ENCODE results near the gene GATA2.

GATA2 gene

DNA sequence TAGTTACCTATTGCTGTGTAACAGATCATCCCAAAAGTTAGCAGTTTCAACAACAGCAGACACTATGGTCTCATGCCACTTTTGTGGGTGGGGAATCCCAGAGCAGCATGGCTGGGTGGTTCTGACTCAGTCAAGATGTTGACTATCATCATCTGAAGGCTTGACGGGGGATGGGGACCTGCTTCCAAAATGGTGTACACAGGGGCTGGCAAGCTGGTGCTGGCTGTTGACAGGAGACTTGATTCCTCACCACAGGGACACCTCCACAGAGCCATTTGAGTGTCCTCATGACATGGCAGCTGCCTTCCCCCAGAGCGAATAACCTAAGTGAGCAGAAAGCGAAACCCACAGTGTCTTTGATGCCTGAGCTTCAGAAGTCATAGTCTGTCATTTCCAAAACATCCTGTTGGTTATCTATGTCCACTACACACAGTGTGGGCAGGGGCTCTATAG is 45.4 kb downstream of the GATA2 start:
- in situ Hi-C loops (cut with MboI; ENCODE audit: low pct_unique_long_range_greater_than_20kb, low sequenced_read_pairs): no loop called here

DNA sequence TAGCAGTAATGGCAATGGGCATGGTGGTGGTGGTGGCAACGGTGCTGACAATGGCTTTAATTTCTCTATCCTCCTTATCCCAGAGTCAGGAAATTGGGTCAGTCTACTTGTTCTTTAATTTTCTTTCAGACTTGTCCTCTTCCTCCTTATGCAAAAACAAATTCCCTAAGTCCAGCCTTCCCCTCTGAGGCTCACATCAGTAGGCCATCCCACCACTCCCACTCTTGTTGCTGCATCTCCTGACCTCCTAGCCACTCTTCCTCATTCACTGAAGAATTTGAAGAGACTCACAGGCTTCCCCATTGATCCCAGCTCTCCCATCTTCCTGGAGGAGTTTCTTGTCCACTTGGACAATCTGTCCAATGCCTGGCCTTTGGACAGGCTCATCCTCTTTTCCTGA is 46.2 kb downstream of the GATA2 start:
- in situ Hi-C loops (cut with MboI; ENCODE audit: low pct_unique_long_range_greater_than_20kb, low sequenced_read_pairs): no loop called here
- DNase-seq: no peak

More for the DNA sequence above, 45.4 kb downstream of the GATA2 start:
- no peak for DNase-seq

- no peak for DNase-seq
- in situ Hi-C loops (cut with MboI; ENCODE audit: low pct_unique_long_range_greater_than_20kb, low sequenced_read_pairs): no loop called here
Observed at GRCh38 chr3:128445357-128445756, 47.6 kb downstream of the GATA2 start.

DNA sequence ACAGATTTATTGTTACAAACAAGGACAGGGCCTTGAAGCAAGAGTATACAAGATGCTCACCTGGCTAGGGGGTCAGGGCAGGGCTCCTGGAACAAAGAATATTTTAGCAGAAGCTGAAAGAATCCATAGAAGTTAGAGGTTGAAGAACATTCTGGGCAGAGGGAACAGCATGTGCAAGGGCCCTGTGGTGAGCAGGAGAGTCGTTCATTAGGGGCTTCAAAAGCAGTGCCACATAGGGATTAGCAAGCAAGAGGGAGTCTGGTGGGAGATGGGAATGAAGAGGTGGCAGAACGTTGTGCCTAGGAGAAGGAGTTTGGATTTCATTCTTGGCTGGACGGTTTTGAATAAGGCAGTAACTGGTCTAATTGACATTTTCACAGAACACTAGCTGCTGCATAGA is 49.2 kb downstream of the GATA2 start:
- DNase-seq: no peak
- in situ Hi-C loops (cut with MboI; ENCODE audit: low pct_unique_long_range_greater_than_20kb, low sequenced_read_pairs): no loop called here

DNA sequence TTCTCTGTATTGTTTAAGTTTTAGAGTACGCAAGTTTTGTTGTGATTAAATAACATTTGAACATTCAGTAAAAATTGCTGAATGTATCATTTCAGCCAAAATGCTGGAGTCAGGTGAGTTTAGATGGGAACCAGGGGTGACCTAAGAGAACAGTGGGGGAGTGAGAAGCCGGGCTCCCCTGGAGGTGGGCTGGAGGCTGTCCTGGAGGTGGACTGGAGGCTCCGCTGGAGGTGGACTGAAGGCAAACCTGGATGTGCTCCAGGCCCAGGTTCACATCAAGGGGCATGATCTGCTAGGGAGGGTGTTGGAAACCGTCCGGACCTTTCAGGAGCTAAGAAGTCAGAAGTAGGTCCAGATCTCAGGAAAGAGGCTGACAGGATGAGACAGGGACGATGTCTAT is 50.1 kb downstream of the GATA2 start:
- in situ Hi-C loops (cut with MboI; ENCODE audit: low pct_unique_long_range_greater_than_20kb, low sequenced_read_pairs): no loop called here
- no peak for DNase-seq

- in situ Hi-C loops (cut with MboI; ENCODE audit: low pct_unique_long_range_greater_than_20kb, low sequenced_read_pairs): no loop called here
- DNase-seq: no peak
Observed at GRCh38 chr3:128442070-128442469, 50.9 kb downstream of the GATA2 start.

DNA sequence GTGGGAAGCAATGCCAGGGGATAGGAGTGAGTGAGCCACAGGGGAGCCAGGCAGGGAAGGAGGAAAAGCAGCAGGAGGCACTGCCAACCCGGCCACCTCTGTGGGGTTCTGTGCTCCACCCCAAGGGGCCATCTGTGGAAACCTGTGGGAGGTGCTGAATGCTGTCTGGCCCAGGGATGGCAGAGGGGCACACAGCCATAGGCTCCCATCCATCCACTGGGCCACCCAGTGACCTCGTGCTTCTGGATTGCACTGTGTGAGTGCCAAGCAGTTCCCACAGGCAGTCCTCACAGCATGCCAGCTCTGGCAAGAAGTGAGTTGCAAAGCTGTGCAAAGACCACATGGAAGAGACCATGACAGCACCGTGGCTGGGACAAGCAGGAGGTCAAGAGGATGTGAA is 53.8 kb downstream of the GATA2 start:
- in situ Hi-C loops (cut with MboI; ENCODE audit: low pct_unique_long_range_greater_than_20kb, low sequenced_read_pairs): loop anchor here (10.0 kb wide), 2 partner anchors 46 to 136 kb away; no protein-coding TSS in a partner anchor
- DNase-seq: no peak

DNA sequence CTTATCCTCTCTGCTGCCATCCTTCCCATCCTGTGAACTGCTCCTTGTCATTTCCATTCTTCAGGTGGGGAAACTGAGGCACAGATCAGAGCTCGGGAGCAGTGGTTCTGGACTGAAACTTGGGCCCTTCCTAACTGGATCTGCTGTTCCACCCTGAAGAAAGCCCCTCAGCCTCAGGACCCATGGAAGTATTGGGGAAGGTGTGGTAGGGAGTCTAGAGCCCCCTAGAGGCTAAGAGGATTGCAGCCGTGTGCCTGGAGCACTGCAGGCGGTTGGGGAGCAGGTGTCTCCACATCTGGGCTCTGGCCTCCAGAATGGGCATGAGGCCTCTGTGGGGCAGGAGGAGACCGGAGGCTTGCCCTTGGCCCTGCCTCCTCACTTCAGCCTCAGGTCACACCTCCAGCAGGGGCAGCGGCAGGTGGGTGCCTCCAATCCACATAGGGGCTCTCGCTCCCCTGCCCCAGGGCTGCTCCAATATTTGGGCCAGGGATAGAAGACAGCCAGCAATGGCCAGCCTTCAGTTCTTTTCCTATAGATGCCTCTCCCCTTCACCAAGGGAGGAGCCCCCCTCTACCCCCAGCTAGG is 54.4 kb downstream of the GATA2 start:
- in situ Hi-C loops (cut with MboI; ENCODE audit: low pct_unique_long_range_greater_than_20kb, low sequenced_read_pairs): loop anchor here (10.0 kb wide), 2 partner anchors 46 to 136 kb away; no protein-coding TSS in a partner anchor
- DNase-seq: peak; percentile 43

DNA sequence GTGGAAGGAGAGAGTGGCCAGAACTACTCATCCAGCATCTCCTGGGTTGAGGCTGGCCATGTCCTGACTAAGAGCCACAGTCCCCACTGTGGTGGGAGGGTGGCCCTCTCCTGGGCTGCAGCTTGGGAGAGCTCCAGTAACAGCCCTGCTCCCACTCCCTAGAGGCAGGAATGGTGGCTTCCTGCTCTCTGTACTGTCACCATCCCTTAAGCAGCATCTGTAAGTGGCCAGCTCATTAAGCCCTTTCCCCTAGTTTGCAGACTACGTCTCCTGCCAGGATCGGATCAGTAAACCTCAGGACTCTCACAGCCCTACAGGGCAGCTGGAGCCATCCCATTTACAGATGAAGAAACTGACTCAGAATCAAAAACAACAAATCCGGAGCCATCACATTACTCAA is 56.8 kb downstream of the GATA2 start:
- in situ Hi-C loops (cut with MboI; ENCODE audit: low pct_unique_long_range_greater_than_20kb, low sequenced_read_pairs): loop anchor here (10.0 kb wide), 2 partner anchors 49 to 139 kb away; no protein-coding TSS in a partner anchor
- DNase-seq: no peak

DNA sequence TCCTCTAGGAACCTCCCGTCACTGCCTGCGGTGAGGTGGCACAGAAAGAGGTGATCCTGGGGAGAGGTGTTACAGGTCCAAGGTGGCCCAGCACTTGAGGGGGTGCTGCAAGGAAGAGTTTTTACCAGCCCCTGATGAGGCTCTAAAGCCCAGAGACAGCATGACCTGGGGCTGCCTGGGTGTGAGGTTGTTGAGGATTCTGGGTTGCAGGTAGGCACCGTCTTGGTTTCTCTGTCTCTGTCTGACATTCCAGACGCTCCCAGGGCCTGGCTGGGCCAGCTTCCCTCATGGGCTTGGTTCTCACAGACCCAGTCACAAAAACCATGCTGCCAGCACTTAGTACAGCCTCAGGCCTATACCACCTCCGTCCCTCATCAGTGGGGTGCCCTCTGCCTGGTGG is 57.4 kb downstream of the GATA2 start:
- in situ Hi-C loops (cut with MboI; ENCODE audit: low pct_unique_long_range_greater_than_20kb, low sequenced_read_pairs): loop anchor here (10.0 kb wide), 2 partner anchors 49 to 139 kb away; no protein-coding TSS in a partner anchor

GRCh38 chr3:128435058-128435457 is 57.9 kb downstream of the GATA2 start:
- in situ Hi-C loops (cut with MboI; ENCODE audit: low pct_unique_long_range_greater_than_20kb, low sequenced_read_pairs): loop anchor here (10.0 kb wide), 2 partner anchors 50 to 140 kb away; no protein-coding TSS in a partner anchor
- DNase-seq: no peak

More for the DNA sequence above, 57.4 kb downstream of the GATA2 start:
- no peak for DNase-seq

- in situ Hi-C loops (cut with MboI; ENCODE audit: low pct_unique_long_range_greater_than_20kb, low sequenced_read_pairs): loop anchor here (10.0 kb wide), 2 partner anchors 50 to 140 kb away; no protein-coding TSS in a partner anchor
- no peak for DNase-seq
Observed at GRCh38 chr3:128434524-128434923, 58.5 kb downstream of the GATA2 start.

DNA sequence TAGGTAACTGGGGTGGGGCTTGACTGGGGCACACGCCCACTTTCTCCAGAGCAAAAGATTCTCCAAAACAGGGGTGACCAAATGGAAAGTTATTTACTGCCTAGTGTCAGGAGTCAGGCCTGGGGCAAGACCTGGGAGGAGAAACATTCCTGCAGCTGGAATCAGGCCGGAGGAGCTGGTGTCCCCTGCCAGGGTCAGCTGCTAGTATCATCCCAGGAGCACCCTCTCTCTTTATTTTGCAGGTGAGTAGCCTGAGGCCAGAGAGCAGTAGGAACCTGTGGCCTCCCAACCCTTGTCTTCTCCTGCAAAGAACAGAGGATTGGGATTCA is 59.2 kb downstream of the GATA2 start:
- DNase-seq: no peak
- in situ Hi-C loops (cut with MboI; ENCODE audit: low pct_unique_long_range_greater_than_20kb, low sequenced_read_pairs): loop anchor here (10.0 kb wide), 2 partner anchors 51 to 141 kb away; no protein-coding TSS in a partner anchor

GRCh38 chr3:128432971-128433836 is 59.8 kb downstream of the GATA2 start:
- DNase-seq: no peak

DNA sequence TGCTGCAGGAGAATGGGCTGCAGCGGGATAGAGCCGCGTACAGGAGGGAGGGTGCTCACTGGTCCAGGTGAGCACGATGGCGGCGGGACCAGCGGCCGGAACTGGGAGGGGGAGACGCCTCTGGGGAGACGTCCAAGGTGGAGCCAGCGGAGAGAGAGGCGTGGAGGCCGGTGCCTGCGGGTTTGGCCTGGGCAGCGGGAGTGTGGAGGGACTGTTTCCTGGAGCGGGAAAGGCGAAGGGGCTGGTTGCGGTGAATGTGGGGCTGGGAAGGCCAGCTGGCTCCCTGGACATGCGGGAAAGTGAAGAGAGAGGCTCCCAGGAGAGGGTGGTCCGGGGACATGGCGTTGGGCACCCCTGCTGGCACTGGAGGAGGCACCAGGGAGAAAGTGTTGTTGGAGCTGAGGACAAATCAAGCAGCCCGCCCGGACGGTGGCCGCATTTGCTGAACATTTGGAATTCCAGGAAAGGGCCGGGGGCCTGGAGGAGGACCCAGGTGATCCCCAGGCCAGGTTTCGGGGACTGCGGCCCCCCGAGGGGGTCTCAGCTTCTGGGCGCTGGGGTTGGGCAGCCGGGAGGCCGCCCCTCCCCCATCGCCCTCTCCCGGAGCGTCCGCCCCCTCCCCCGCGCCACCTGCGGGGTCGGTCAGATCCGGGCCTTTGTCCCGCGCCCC is 60.6 kb downstream of the GATA2 start:
- DNase-seq: no peak
- in situ Hi-C loops (cut with MboI; ENCODE audit: low pct_unique_long_range_greater_than_20kb, low sequenced_read_pairs): loop anchor here (10.0 kb wide), 2 partner anchors 52 to 142 kb away; no protein-coding TSS in a partner anchor

More at GRCh38 chr3:128432971-128433836, 59.8 kb downstream of the GATA2 start:
- in situ Hi-C loops (cut with MboI; ENCODE audit: low pct_unique_long_range_greater_than_20kb, low sequenced_read_pairs): loop anchor here (10.0 kb wide), 2 partner anchors 52 to 142 kb away; no protein-coding TSS in a partner anchor

GRCh38 chr3:128431803-128432300 is 61.1 kb downstream of the GATA2 start:
- no peak for DNase-seq
- in situ Hi-C loops (cut with MboI; ENCODE audit: low pct_unique_long_range_greater_than_20kb, low sequenced_read_pairs): loop anchor here (10.0 kb wide), 2 partner anchors 53 to 143 kb away; no protein-coding TSS in a partner anchor

DNA sequence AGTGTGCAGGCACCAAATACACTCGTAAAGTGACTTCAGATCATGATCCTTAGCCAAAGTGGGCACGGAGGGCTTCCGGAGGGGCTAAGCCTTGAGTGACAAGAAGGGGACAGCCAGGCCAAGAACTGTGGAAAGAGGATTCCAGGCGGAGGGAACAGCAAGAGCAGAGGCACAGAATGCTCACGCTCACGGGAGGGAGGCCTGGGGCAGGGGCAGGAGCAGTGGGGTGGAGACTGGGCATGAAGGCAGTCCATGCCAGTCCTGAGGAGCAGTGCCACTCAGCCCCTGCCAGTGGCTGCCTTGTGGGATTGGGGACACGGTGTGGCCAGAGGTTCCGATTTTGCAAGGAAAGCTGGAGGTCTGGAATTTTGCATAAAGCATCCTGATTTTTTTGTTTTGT is 62.3 kb downstream of the GATA2 start:
- in situ Hi-C loops (cut with MboI; ENCODE audit: low pct_unique_long_range_greater_than_20kb, low sequenced_read_pairs): loop anchor here (10.0 kb wide), 2 partner anchors 54 to 144 kb away; no protein-coding TSS in a partner anchor
- DNase-seq: no peak

- in situ Hi-C loops (cut with MboI; ENCODE audit: low pct_unique_long_range_greater_than_20kb, low sequenced_read_pairs): loop anchor here (10.0 kb wide), 2 partner anchors 54 to 144 kb away; no protein-coding TSS in a partner anchor
- no peak for DNase-seq
Observed at GRCh38 chr3:128430301-128430700, 62.7 kb downstream of the GATA2 start.

DNA sequence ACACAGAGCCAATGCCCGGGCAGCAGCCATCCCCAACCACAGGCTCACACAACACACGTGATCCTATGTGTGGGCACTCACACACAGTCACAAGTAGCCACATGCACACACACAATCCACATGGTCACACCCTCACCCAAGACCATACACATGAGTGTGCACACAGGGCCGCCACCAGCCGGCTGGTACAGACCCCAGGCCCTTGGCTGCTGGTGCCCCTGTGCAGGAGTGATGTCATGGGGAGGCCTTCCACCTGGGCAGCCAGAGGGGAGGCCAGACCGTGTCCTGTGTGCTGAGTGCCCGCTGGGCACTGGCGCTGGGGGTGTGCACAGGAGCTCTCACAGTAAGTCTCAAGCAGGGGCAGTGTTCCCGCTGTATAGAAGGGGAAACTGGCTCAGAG is 63.2 kb downstream of the GATA2 start:
- no peak for DNase-seq

More for the DNA sequence above, 63.2 kb downstream of the GATA2 start:
- in situ Hi-C loops (cut with MboI; ENCODE audit: low pct_unique_long_range_greater_than_20kb, low sequenced_read_pairs): loop anchor here (10.0 kb wide), 2 partner anchors 55 to 145 kb away; no protein-coding TSS in a partner anchor
